ENCODE data around the gene LAPTM4A.
"Not testable (repeated sequence)": the region's sequence is repeated elsewhere in the genome, so short reads cannot be mapped to it uniquely, and the experiment has no call there.

The LAPTM4A gene

GRCh38 chr2:20050646-20051531 is 539 bp downstream of the LAPTM4A start:
- DNase-seq (ENCODE audit: low read depth) = peak; percentile 75

- DNase-seq (ENCODE audit: low read depth) = peak; percentile 50
Measured at GRCh38 chr2:20050104-20050645, 1.3 kb downstream of the LAPTM4A start.

GRCh38 chr2:20049637-20050036 is 1.8 kb downstream of the LAPTM4A start:
- DNase-seq (ENCODE audit: low read depth) = peak; percentile 33

- DNase-seq (ENCODE audit: low read depth) = no peak
Measured at GRCh38 chr2:20048488-20049448, 2.7 kb downstream of the LAPTM4A start.

- DNase-seq (ENCODE audit: low read depth) = not testable (repeated sequence)
Measured at GRCh38 chr2:20045712-20046292, 5.6 kb downstream of the LAPTM4A start.

- no peak for DNase-seq (ENCODE audit: low read depth)
Measured at GRCh38 chr2:20044778-20045177, 6.7 kb downstream of the LAPTM4A start.

- no peak for DNase-seq (ENCODE audit: low read depth)
Measured at GRCh38 chr2:20042531-20042930, 8.9 kb downstream of the LAPTM4A start.

- no peak for DNase-seq (ENCODE audit: low read depth)
Measured at GRCh38 chr2:20040489-20041172, 10.8 kb downstream of the LAPTM4A start.

- DNase-seq (ENCODE audit: low read depth) = no peak
Measured at GRCh38 chr2:20037660-20038059, 13.8 kb downstream of the LAPTM4A start.

GRCh38 chr2:20035955-20036666 is 15.3 kb downstream of the LAPTM4A start:
- no peak for DNase-seq (ENCODE audit: low read depth)

GRCh38 chr2:20034821-20035220 is 16.6 kb downstream of the LAPTM4A start:
- DNase-seq (ENCODE audit: low read depth) = no peak

- DNase-seq (ENCODE audit: low read depth) = no peak
Measured at GRCh38 chr2:20034218-20034617, 17.2 kb downstream of the LAPTM4A start.

- no peak for DNase-seq (ENCODE audit: low read depth)
Measured at GRCh38 chr2:20033322-20033721, 18.1 kb downstream of the LAPTM4A start.

GRCh38 chr2:20030224-20030623 is 21.2 kb downstream of the LAPTM4A start:
- DNase-seq (ENCODE audit: low read depth) = no peak

GRCh38 chr2:20027705-20028434 is 23.6 kb downstream of the LAPTM4A start:
- no peak for DNase-seq (ENCODE audit: low read depth)

GRCh38 chr2:20027260-20027677 is 24.2 kb downstream of the LAPTM4A start:
- no peak for DNase-seq (ENCODE audit: low read depth)

GRCh38 chr2:20025065-20025786 is 26.2 kb downstream of the LAPTM4A start:
- DNase-seq (ENCODE audit: low read depth) = no peak

GRCh38 chr2:20023688-20024087 is 27.7 kb downstream of the LAPTM4A start:
- DNase-seq (ENCODE audit: low read depth) = no peak

- no peak for DNase-seq (ENCODE audit: low read depth)
Measured at GRCh38 chr2:20021405-20022009, 29.9 kb downstream of the LAPTM4A start.
